GM21367 (cell line): ENCODE results near the gene MCRS1.

Source experiments
- ATAC-seq: cut with Tn5 transposase; IDR thresholded peaks from one replicate; pipeline ENCODE4 v1.9.1; 2021; ENCODE audit not compliant: unreplicated experiment

MCRS1 gene

GRCh38 chr12:49557187-49557916 lies 10.6 kb downstream of the MCRS1 start:
- ATAC-seq = no peak

GRCh38 chr12:49556391-49557186 lies 11.4 kb downstream of the MCRS1 start:
- ATAC-seq = no peak

GRCh38 chr12:49555631-49556390 lies 12.1 kb downstream of the MCRS1 start:
- no peak for ATAC-seq

GRCh38 chr12:49554266-49554665 lies 13.7 kb downstream of the MCRS1 start:
- no peak for ATAC-seq

GRCh38 chr12:49553512-49554088 lies 14.3 kb downstream of the MCRS1 start:
- no peak for ATAC-seq

- ATAC-seq = no peak
Observed at GRCh38 chr12:49552899-49553298, 15.0 kb downstream of the MCRS1 start.

- no peak for ATAC-seq
Observed at GRCh38 chr12:49552425-49552824, 15.5 kb downstream of the MCRS1 start.

GRCh38 chr12:49552014-49552413 lies 15.9 kb downstream of the MCRS1 start:
- no peak for ATAC-seq

GRCh38 chr12:49550693-49551252 lies 17.2 kb downstream of the MCRS1 start:
- no peak for ATAC-seq

GRCh38 chr12:49549735-49550692 lies 17.9 kb downstream of the MCRS1 start:
- no peak for ATAC-seq

- ATAC-seq = no peak
Observed at GRCh38 chr12:49548822-49549648, 18.9 kb downstream of the MCRS1 start.

- no peak for ATAC-seq
Observed at GRCh38 chr12:49548481-49548821, 19.5 kb downstream of the MCRS1 start.

GRCh38 chr12:49547090-49547690 lies 20.8 kb downstream of the MCRS1 start:
- ATAC-seq = no peak

- no peak for ATAC-seq
Observed at GRCh38 chr12:49546481-49546880, 21.5 kb downstream of the MCRS1 start.

GRCh38 chr12:49545815-49546214 lies 22.1 kb downstream of the MCRS1 start:
- ATAC-seq = no peak

GRCh38 chr12:49543914-49544815 lies 23.8 kb downstream of the MCRS1 start:
- no peak for ATAC-seq

GRCh38 chr12:49543221-49543913 lies 24.6 kb downstream of the MCRS1 start:
- no peak for ATAC-seq
